Adrenal gland (tissue), 12 donors: ENCODE measurements around the gene NAIF1. TPM values are rescaled to one million over a fixed set of nuclear protein-coding genes. Genes with fewer than 3 reads are reported as not detected.

ENCODE experiments used
- DNase-seq, 7 donors: peaks; one replicate each; pipeline ENCODE4 v3.0.0-alpha.2; 2019 to 2020
- H3K27ac ChIP-seq, 5 donors: fragments of 200-600 bp; sonication (generic) in 4 of 5; 1 replicate in 3 of 5; 2 replicates in 2 of 5; pipeline versions ENCODE4 v1.5.1 to v1.8.0; 2016 to 2020; ENCODE audit warnings: mild to moderate bottlenecking in 1 of 5
- H3K27me3 ChIP-seq: fragments of 200-600 bp; 2 replicates; pipeline ENCODE4 v1.8.0; 2021
- H3K36me3 ChIP-seq, 2 donors: fragments of 200-600 bp; replicated peaks in 1 of 2; 1 replicate in 1 of 2; 2 replicates in 1 of 2; pipeline versions ENCODE4 v1.5.1 to v1.8.0; 2018 to 2022
- H3K4me1 ChIP-seq, 2 donors: fragments of 200-600 bp; replicated peaks in 1 of 2; 1 replicate in 1 of 2; 2 replicates in 1 of 2; pipeline versions ENCODE4 v1.5.1 to v1.8.0; 2018 to 2021
- H3K4me3 ChIP-seq, 4 donors: fragments of 200-600 bp; sonication (generic) in 3 of 4; one replicate each; pipeline ENCODE4 v1.5.1; 2016 to 2018
- H3K9me3 ChIP-seq, 3 donors: fragments of 200-600 bp; sonication (generic) in 1 of 3; replicated peaks in 1 of 3; 1 replicate in 2 of 3; 2 replicates in 1 of 3; pipeline versions ENCODE4 v1.5.1 to v1.8.0; 2016 to 2021
- POLR2A ChIP-seq, 2 donors: fragments of 450-650 bp; IDR thresholded peaks; one replicate each; pipeline ENCODE4 v1.6.1; 2017; ENCODE audit warnings: antibody characterized with exemption in 2 of 2, mild to moderate bottlenecking in 2 of 2, moderate library complexity in 1 of 2
- WGBS, 4 donors: extraction: QIAGEN DNeasy Blood & Tissue Kit in 2 of 4; methylation state at CpG; one replicate each; pipeline versions ENCODE4 v1.1.5 to v1.1.7; 2013 to 2017; 5-methylcytosine and 5-hydroxymethylcytosine counted together
- intact Hi-C, 2 donors: fragments of 100-400 bp; cut with DNase I; formaldehyde crosslinking; loops; one replicate each; pipeline versions ENCODE4 v1.14.1 to v1.15.0; 2022 to 2023
- polyA plus RNA-seq, 3 donors: library from polyadenylated mRNA; stranded (reverse); fragments of 200-250 nt in 2 of 3; fragments of 350-450 nt in 1 of 3; fragmentation: Illumina TruSeq in 1 of 3; extraction: RNeasy Lipid Tissue Mini Kit (QIAGEN cat#74804) in 1 of 3; gene quantifications; one replicate each; pipeline ENCODE4 v1.2.3, GENCODE V29; 2013 to 2014
- total RNA-seq, 9 donors: library from RNA; depleted of rRNA in 4 of 9; stranded (reverse); fragments of >200 nt in 4 of 9; fragments of 120-200 nt in 1 of 9; fragmentation: NEBNext Ultra II Directional in 1 of 9; extraction: Animal tissue kit (Norgen Biotek cat#: 25700) in 1 of 9; gene quantifications; one replicate each; pipeline versions ENCODE4 v1.1.0 to v1.2.4, GENCODE V29; 2013 to 2023
- TF ChIP-seq, protein P1 (sequence below), 6 experiments: fragments of 450-650 bp in 4 of 6; fragments of 200-600 bp in 2 of 6; sonication (generic) in 1 of 6; IDR thresholded peaks; 1 replicate in 5 of 6; 2 replicates in 1 of 6; pipeline versions ENCODE4 v1.5.1 to v1.8.0; 2016 to 2021; ENCODE audit warnings: antibody characterized with exemption in 6 of 6, mild to moderate bottlenecking in 2 of 6, moderate library complexity in 1 of 6
- donor health status: healthy with polysubstance abuse.
- donor health status: Bipolar disorder and iron deficiency.
- donor health status: DM: yes; HTN: yes; CAD: no.
- donor health status: DM: no; HTN: no; CAD: no.
- donor health status: DM: no; HTN: no; CAD: no.
- donor health status: DM: yes; HTN: yes; CAD: no.

NAIF1 gene
- total and polyA plus RNA-seq, 12 donors: 6.6 to 20.7 (median 12.2) TPM

DNA sequence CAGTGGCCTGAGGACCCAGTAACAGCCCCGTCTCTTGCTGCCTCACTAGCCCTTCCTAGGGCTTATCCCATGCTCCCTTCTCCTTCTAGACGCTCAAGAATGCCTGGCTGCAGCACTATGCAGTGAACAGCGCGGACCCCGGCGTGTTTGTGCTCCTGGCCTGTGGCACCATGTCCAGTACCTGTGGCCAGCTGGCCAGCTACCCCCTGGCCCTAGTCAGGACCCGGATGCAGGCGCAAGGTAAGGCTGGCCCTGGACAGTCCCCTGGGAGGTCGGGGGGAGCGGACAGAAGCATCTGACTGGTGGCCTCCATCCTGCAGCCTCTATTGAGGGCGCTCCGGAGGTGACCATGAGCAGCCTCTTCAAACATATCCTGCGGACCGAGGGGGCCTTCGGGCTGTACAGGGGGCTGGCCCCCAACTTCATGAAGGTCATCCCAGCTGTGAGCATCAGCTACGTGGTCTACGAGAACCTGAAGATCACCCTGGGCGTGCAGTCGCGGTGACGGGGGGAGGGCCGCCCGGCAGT is 39.9 kb upstream of the NAIF1 start:
- TF ChIP-seq, protein P1, sequence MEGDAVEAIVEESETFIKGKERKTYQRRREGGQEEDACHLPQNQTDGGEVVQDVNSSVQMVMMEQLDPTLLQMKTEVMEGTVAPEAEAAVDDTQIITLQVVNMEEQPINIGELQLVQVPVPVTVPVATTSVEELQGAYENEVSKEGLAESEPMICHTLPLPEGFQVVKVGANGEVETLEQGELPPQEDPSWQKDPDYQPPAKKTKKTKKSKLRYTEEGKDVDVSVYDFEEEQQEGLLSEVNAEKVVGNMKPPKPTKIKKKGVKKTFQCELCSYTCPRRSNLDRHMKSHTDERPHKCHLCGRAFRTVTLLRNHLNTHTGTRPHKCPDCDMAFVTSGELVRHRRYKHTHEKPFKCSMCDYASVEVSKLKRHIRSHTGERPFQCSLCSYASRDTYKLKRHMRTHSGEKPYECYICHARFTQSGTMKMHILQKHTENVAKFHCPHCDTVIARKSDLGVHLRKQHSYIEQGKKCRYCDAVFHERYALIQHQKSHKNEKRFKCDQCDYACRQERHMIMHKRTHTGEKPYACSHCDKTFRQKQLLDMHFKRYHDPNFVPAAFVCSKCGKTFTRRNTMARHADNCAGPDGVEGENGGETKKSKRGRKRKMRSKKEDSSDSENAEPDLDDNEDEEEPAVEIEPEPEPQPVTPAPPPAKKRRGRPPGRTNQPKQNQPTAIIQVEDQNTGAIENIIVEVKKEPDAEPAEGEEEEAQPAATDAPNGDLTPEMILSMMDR (IDR thresholded peaks at IDR 0.05): no peak
- no peak for TF ChIP-seq POLR2A (IDR thresholded peaks at IDR 0.05)
- no peaks in the 10 kb centered on the region for H3K27me3 ChIP-seq
- 87 to 92% (median 89%) methylated on average over 19 to 23 of the region's 23 CpGs for WGBS, 4 donors
- peaks cover 0 to 67% of the 10 kb centered on the region in 2 donors for H3K36me3 ChIP-seq
- H3K9me3 ChIP-seq: no peaks in the 10 kb centered on the region
- H3K4me3 ChIP-seq: no peak overlapping the region
- peak overlapping the region in 1 of 5 donors; percentile 62 for H3K27ac ChIP-seq
- peak in 1 of 7 donors; percentile 22 for DNase-seq
- peaks cover 15 to 17% of the 10 kb centered on the region in 2 donors for H3K4me1 ChIP-seq
- intact Hi-C loops: no loop called here

DNA sequence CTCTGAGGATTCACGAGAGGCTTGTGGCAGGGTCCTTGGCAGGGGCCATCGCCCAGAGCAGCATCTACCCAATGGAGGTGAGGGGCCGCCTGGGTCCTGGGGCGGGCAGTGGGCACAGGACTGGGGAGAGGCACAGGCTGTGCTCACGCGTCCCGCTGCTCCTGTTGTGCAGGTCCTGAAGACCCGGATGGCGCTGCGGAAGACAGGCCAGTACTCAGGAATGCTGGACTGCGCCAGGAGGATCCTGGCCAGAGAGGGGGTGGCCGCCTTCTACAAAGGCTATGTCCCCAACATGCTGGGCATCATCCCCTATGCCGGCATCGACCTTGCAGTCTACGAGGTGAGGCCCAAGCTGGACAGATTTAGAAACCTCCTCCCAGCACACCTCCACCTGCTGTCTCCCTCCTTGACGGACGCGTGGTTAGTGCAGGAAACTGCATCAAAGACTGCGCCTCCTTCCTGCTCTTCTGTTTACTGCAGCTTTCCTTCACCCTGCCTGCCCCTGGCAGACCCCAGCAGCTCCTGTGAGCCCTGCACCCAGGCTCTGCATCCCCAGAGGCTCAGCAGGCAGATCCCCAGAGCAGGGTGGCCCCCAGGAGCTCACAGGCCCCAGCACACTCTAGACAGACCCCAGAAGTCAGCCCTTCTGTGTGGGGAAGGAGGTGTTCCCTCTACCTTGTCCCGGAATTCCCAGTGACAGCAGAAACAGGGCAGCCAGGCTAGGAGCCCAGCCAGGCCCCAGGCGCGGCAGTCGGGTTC is 39.2 kb upstream of the NAIF1 start:
- peaks cover 0 to 74% of the 10 kb centered on the region in 2 donors for H3K36me3 ChIP-seq
- 91 to 92% (median 92%) methylated on average over 12 to 23 of the region's 23 CpGs for WGBS, 4 donors
- no peak overlapping the region for H3K4me3 ChIP-seq
- no peaks in the 10 kb centered on the region for H3K27me3 ChIP-seq
- peaks cover 15 to 23% of the 10 kb centered on the region in 2 donors for H3K4me1 ChIP-seq
- H3K9me3 ChIP-seq: no peaks in the 10 kb centered on the region
- H3K27ac ChIP-seq: peak overlapping the region in 1 of 5 donors; percentile 62
- no peak for DNase-seq
- no peak for TF ChIP-seq POLR2A (IDR thresholded peaks at IDR 0.05)
- TF ChIP-seq, protein P1 (IDR thresholded peaks at IDR 0.05): no peak
- intact Hi-C loops: no loop called here

- Histone ChIP-seq H3K4me3 (no peak overlapping the region), H3K36me3 (peaks cover 0 to 78% of the 10 kb centered on the region in 2 donors), H3K27ac (no peak overlapping the region), H3K9me3 (no peaks in the 10 kb centered on the region), H3K4me1 (peaks cover 18 to 30% of the 10 kb centered on the region in 2 donors), H3K27me3 (no peaks in the 10 kb centered on the region)
- TF ChIP-seq POLR2A (IDR thresholded peaks at IDR 0.05): no peak
- TF ChIP-seq, protein P1 (IDR thresholded peaks at IDR 0.05): no peak
- no peak for DNase-seq
- intact Hi-C loops: no loop called here
- 86 to 99% (median 89%) methylated on average over 6 to 21 of the region's 21 CpGs for WGBS, 4 donors
Measured at GRCh38 chr9:128105538-128106175, 38.5 kb upstream of the NAIF1 start.

GRCh38 chr9:128104171-128104618 is 37.1 kb upstream of the NAIF1 start:
- H3K27ac ChIP-seq: peak overlapping the region; percentile 10 to 98 (median 55)
- 33 to 37% (median 35%) methylated on average over 5 to 6 of the region's 6 CpGs; no CpG with 5 or more reads in 1 of the 4 donors for WGBS, 4 donors
- DNase-seq: peak in 6 of 7 donors; percentile 61 to 79 (median 73)
- no peaks in the 10 kb centered on the region for H3K27me3 ChIP-seq
- H3K9me3 ChIP-seq: no peaks in the 10 kb centered on the region
- no peak overlapping the region for H3K4me3 ChIP-seq
- peaks cover 0 to 78% of the 10 kb centered on the region in 2 donors for H3K36me3 ChIP-seq
- peaks cover 33 to 45% of the 10 kb centered on the region in 2 donors for H3K4me1 ChIP-seq
- intact Hi-C loops: no loop called here
- TF ChIP-seq POLR2A (IDR thresholded peaks at IDR 0.05): no peak
- TF ChIP-seq, protein P1 (IDR thresholded peaks at IDR 0.05): no peak
